GM19463 (cell line): Measurements from ENCODE around the gene SH3RF2.
A peak's percentile ranks its signal among the peaks of the same experiment; 100 is the strongest.
"Not testable (repeated sequence)": the region's sequence is repeated elsewhere in the genome, so short reads cannot be mapped to it uniquely, and the experiment has no call there.

Experiments
- ATAC-seq: cut with Tn5 transposase; IDR thresholded peaks from one replicate; pipeline ENCODE4 v1.9.1; 2021; ENCODE audit warnings: mild to moderate bottlenecking, moderate library complexity; ENCODE audit not compliant: unreplicated experiment

SH3RF2 gene, protein sequence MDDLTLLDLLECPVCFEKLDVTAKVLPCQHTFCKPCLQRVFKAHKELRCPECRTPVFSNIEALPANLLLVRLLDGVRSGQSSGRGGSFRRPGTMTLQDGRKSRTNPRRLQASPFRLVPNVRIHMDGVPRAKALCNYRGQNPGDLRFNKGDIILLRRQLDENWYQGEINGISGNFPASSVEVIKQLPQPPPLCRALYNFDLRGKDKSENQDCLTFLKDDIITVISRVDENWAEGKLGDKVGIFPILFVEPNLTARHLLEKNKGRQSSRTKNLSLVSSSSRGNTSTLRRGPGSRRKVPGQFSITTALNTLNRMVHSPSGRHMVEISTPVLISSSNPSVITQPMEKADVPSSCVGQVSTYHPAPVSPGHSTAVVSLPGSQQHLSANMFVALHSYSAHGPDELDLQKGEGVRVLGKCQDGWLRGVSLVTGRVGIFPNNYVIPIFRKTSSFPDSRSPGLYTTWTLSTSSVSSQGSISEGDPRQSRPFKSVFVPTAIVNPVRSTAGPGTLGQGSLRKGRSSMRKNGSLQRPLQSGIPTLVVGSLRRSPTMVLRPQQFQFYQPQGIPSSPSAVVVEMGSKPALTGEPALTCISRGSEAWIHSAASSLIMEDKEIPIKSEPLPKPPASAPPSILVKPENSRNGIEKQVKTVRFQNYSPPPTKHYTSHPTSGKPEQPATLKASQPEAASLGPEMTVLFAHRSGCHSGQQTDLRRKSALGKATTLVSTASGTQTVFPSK

DNA sequence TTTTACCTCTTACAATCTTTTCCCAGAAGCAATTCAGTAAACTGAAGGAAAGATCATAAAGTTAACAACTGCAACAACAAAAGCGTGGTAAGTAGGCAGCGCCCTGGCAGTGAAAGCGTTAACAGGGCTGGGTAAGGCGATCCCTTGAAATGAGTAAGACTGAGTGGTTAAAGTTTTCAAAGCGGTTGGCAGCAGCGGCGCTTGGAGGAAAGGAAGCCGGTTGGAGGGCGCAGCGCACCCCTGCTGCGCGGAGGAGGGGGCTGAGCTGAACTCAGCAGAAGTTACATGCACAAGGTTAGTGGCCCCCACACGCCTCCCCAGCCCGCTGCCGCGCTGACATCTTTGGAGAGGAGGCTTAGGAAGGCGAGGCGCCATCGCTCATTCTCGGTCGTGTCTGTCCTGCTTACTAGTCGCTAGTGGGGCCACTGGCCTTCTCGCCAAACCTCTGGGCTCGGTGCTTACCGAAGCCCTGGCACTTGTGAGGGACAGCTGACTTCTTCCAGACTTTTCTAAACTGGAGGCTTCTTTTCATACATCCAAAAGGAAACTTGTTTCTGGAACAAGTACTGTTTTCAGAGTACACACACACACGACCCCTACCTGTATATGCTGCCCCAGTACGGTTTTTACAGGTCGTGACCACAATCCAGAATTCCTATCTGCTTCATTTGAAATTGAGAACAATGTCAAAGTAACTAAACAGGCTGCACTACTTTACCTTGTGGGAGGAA is at the start of gene SH3RF2:
TSS of gene SH3RF2 (plus strand) at position 178 of the 731 bp plus-strand sequence. CDS start 1,351 bp downstream, outside the sequence.
- ATAC-seq = no peak

DNA sequence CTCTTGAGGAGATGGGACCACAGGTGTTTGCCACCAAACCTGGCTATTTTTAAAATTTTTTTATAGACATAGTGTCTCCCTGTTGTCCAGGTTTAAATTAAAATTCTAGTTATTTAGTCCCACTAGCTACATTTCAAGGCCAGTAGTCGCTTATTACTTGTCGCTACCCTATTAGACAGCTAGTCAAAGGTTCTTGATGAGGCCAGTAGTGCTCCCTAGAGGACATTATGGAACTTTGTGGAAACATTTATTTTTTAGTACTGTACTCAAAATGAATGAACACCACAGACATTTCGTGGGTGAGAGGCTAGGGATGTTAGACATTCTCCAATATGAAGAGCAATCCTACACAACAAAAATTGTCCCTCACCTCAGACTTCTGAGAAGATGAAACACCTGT is 49.2 kb upstream of the SH3RF2 start:
- ATAC-seq = no peak

DNA sequence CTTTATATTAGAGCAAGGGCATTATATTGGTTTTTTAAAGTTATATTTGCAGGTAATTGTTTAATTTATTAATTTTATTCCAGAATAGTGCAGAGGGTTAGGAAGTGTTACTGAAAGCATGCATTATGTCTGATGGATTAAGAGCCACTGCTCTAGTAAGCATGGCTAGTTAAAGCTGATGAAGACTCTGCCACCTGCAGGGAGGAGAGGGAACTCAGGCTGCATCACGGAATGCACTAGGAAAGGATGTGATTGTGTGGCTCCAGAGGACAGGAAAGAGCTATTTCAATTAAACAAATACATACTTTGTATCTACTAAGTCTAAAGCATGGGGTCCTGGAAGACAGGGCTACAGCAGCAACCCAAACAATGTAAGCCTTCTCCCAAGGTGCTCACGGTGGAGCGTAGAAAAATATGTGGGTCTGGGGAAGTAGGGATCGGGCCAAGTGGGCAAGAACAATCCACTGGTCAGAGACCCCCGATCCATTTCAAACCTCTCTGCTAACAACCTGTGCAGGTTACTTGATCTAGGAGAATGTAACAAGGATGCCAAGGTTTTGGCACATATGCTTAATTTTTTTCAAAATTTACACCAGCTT is 48.3 kb upstream of the SH3RF2 start:
- ATAC-seq = peak; percentile 48

DNA sequence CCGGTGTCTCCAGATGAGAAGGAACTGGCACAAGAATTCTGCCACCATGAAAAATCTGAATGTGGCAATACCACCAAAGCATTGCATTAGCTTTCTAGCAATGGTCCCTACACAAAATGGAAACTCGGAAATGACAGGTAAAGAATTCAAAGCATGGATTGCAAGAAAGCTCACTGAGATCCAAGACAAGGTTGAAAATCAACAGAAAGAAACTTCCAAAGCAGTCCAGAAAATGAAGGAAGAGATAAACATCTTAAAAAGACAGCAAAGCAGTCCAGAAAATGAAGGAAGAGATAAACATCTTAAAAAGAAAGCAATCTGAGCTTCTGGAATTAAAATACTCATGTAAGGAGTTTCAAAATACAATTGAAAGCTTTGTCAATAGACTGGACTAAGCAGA is 46.8 kb upstream of the SH3RF2 start:
- ATAC-seq = no peak

DNA sequence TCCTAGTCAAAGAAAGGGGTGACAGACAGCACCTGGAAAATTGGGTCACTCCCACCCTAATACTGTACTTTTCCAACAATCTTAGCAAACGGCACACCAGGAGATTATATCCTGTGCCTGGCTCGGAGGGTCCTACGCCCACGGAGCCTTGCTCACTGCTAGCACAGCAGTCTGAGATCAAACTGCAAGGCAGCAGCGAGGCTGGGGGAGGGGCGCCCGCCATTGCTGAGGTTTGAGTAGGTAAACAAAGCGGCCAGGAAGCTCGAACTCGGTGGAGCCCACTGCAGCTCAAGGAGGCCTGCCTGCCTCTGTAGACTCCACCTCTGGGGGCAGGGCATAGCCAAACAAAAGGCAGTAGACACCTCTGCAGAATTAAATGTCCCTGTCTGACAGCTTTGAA is 45.0 kb upstream of the SH3RF2 start:
- not testable (repeated sequence) for ATAC-seq

DNA sequence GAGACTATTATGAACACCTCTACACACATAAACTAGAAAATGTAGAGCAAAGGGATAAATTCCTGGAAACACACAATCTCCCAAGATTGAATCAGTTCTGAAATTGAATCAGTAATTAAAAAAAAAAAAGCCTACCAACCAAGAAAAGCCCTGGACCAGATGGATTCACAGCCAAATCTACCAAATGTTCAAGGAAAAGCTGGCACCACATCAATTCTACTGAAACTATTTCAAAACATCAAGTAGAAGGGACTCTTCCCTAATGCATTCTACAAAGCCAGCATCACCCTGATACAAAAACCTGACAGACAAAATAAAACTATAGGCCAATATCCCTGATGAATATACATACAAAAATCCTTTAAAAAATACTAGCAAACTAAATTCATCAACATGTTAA is 38.2 kb upstream of the SH3RF2 start:
- no peak for ATAC-seq

DNA sequence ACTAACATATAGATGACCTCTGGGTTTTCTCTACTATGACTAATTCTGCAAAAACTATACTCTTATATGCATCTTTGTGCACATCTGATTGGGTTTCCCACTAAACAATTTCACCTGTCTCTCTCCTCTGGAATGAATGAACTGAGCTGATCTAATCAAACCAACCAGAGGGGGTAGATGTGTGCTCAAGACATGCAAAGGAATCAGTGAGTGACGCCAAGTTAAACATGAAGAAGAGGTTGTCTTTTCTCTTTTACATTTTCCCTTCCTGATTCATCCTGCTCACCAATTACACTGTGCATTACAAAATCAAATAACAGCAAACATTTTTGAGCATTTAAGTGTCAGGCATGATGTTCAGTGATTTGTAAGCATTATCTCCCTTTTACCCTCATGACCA is 34.0 kb upstream of the SH3RF2 start:
- ATAC-seq = no peak

DNA sequence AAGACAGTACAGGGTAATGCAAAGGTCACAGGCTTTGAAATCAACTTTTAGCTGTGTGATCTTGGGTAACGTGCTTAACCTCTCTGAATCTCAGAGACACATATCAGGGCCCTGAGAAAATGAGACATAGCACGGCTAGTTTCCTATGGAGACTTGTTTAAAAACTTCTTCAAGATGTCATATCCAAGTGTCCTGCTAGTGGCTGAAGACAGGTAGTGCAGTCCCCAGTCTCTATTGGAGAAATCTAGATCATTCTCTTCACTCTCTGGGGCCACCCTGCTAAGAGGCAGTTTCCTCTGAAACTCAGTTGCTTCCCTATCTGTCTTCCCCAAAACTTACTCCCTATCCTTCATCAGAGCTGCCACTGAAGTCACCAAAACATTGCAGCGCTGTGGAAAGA is 33.3 kb upstream of the SH3RF2 start:
- ATAC-seq = peak; percentile 47

DNA sequence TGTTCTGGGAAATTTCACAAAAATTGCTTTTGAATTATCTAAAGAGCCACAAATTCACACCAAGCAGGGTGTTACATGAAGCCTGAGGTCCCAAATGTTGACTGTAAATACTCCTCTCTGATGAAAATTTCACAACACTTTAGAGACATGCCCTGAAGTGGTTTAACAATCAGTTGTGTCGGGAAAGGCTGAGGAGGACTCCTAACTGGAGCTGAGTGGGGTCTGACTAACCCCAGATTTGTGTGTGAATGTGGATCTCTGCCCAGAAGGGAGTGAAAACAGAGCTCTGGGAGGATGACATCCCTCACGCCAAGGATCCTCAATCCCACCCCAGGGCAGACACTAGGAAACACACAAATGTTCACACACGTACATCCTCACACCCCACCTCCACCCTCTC is 32.5 kb upstream of the SH3RF2 start:
- ATAC-seq = no peak

DNA sequence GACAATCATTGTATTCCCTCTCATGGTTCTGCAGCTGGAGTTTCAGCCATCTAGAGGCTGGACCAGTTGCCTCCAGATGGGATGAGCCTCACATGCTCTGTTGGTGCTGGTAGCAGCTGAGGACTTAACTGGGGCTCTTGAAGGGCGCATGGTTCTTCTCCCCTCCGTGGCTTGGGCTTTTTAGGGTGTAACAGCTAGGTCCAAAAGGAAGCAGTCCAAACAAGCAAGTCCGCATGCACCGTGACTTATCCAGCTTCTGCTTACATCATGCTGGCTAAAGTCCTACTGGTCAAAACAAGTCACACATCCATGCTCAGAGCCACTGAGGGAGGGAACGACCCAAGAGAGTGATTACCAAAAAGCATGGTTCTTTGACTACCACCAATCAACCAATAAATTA is 31.6 kb upstream of the SH3RF2 start:
- no peak for ATAC-seq

DNA sequence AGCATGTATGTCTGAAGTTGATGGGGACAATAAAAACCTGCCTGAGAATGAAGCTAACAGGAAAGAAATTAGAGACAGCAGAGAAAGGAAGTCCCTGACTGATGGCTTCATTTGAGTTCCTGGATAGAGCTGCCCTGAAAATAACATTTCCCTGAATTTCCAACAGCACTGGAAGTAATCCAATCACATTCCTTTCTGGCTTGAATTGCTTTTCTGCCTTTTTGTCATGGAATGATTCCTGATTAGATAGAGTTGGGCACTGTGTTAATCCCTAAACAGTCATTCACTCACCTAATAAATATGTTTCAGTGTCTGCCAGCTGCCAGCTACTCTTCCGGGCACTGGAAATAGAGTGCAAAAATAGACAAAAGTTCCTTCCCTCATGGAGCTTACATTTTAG is 30.0 kb upstream of the SH3RF2 start:
- no peak for ATAC-seq

DNA sequence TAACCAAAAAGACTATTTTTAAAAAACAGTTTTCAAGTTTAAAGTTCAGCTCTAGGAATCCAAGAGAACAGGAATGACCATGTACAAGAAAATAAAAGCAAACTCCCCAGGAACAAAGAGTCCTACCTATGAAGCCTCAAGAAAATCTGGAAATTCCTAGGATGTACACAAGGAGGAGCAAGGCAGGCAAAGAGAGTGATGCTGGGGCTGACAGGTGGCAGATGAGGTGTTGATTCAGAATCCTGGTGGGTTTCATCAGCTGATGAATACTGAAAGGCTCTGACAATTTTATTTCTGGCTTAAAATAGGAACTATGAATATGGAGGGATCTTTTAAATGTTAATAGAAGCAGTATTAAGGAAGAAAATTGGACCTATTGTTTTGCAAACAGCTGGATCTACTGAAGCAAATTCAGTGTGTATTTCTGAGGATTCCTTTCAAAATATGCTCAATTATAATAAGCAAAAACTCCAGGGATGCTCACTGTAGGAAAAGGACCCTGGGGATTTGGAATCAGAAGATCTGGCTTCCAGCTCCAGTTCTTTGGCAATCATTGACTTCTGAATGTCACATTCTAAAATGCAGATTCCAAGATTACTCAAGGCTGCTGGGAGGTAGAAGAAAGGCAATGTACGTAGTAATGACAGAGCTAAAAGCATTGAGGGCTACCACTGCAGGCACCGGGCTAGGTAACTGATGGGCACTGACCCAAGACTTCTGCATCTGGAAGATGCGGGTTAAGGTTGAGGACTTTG is 28.0 kb upstream of the SH3RF2 start:
- ATAC-seq = no peak

DNA sequence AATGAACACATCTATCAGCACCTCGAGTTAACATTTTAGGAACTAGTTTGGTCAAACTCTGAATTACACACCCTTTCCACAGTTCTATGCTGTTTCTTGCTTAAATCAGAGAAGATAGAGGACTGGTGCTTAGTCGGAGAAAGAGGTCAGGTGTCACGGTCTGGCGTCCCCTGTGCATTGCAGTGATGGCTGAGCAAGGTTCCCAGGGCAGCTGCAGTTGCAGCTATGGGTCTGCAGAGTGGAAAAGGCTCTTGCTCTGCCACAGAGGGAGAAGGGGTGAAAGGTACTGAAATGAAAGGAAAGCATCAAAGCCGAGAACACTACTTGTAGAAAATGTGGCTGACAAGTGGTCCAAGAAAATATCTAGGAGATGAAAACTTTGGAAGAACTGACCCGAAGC is 25.2 kb upstream of the SH3RF2 start:
- ATAC-seq = no peak

DNA sequence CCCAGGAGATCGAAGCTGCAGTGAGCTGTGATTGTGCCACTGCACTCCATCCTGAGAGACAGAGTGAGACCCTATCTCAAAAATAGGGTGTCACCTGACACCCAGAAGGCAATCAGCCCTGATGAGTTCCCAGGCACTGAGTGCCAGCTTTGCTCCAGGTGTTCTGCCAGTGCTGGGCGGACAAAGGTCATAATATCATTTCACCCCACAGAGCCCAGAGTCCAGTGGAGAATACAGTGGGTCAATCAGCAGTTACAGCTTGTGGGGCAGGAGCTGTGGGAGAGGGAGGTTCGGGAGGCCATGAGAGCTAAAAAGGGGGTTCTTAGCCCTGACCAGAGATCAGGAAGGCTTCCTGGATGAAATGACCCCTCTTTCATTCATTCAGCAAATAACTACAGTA is 24.4 kb upstream of the SH3RF2 start:
- no peak for ATAC-seq

DNA sequence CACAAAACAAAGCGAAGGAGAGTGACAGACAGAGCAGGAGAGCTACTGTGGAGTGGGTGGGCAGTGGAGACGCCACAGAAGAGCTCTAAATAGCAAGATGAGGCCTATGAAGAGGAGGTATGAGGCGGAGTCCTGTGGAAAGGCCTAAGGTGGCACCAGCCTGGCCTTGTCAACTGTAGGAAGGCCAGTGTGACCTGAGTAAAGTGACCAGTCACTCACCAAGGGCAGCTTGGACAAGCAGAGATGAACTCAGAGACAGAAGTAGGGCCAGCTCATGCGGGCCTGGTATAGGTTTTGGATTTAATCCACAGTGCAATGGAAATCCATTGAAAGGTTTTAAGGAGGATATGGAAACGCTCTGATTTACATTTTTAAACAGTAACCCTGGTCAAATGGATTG is 23.8 kb upstream of the SH3RF2 start:
- no peak for ATAC-seq

DNA sequence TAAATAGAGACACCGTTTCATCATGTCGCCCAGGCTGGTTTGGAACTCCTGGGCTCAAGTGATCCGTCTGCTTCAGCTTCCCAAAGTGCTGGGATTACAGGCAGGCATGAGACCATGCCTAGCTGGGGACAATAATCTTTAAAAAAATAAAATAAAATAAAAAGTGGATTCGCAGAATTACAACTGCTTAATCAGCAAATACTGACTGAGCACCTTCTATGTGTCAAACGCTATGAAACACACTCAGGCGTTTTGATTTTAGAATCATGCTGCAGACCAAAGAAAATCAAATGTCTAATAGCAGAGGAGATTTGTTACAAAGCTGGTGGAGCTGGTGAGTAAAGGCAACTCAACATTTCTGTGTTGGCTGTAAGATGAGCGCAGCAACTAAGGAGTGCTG is 22.7 kb upstream of the SH3RF2 start:
- ATAC-seq = no peak

DNA sequence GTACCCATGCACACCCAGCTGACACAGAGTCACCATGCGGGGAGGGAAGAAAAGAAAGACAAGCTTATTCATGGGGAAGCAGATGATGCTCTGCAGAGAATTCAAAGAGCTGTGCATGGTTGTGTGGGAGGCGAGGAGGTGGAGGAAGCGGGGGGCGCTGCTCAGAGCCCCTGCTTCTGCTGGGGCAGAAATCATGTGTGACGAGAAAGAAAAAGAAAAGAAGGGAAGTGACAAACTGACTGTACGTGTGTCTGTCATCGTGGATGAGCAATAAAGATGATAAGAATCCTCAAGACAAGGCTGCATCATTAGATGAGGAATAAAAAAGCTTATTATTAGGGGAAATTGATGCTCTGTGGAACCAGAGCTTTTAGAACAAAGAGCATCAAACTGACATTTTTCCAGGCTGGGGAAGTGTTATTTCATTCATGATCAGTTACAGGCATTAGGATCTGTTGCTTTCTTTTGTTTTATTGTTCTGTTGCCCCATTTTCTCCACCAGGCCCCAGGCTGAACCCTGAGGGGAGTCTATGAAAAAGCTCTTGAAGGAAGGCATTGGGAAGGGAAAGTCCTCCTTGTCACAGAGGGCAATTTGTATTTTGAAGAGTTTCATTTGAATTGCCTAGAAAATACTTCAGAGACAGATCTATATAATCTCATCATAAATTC is 20.3 kb upstream of the SH3RF2 start:
- no peak for ATAC-seq

DNA sequence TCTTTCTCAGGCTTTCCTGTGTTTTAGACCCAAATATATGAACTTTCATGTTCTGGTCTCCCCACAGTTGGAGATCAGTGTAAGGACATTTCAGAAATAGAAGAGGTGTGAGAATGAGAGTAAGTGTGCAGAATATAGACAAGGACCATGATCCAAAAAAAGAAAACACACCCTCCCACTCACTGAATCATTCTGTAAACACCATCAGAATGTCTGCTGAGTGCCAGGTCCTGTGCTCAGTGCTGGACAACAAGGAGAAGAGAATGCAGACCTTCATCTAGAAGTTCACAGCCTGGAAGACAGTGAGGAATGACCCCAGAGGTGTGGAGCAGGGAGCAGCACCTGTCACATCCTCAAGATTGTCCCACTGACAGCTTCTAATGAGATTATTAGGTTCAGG is 19.1 kb upstream of the SH3RF2 start:
- no peak for ATAC-seq

DNA sequence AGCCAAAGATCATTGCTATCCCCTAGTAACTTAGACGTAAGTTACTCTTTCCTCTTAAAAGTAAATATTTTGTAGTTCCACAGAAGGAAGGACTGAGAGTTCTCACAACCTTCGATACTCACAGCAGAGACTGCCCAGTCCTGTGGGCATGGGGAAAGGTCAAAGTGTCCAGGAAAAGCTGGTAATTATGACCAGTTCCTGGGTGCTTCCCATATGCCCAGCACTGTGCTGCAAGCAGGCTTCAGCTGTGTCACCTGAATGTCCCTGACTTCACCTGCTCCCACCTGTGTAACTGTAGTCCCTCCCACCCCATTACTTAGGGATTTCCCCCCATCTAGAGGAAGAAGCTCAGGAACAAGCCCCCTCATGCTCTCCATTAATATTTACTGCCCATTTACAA is 18.0 kb upstream of the SH3RF2 start:
- no peak for ATAC-seq

DNA sequence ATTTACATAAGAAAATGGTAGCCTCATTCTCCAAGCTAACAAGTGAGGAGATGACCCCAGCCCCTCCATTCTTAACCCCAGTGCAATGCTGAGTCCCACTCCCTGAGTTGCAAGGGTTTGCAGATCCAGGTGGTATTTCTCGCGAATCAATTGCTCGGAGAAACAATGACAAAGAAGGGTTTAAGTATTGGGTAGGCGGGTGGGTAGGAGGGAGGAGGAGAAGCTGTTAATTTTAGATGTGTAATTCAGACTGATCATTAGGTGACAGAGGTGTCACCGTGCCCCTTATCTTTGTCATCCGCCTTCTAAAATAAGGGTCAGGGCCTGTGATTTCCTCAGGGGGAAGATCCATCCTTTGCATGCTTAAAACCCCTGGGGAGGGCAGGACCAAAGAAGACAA is 17.0 kb upstream of the SH3RF2 start:
- ATAC-seq = no peak
